Stimulated activated CD4-positive, alpha-beta T cell treated with anti-CD3 and anti-CD28 coated beads, Interleukin-2, amount 100 ng/mL, for 4 hours (primary cell): ENCODE data around the gene TBCE.

Experiments
- DNase-seq: peaks from one replicate; pipeline ENCODE4 v3.0.0-alpha.2; 2020; ENCODE audit warnings: low read depth

The TBCE gene

DNA sequence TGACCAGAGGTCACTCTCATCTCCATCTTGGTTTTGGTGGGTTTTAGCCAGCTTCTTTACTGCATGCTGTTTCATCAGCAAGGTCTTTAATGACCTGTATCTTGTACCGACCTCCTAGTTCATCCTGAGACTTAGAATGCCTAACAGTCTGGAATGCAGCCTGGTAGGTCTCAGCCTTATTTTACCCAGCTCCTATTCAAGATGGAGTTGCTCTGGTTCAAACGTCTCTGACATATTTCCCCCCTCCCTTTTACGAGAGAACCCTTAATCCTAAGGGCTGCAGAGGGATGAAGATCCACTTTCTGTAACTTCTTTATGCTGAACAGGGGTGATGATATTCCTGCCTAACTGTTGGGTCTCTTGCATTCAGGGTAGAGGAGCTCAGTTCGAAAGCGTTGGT, 43.2 kb downstream of the TBCE start:
- no peak for DNase-seq

DNA sequence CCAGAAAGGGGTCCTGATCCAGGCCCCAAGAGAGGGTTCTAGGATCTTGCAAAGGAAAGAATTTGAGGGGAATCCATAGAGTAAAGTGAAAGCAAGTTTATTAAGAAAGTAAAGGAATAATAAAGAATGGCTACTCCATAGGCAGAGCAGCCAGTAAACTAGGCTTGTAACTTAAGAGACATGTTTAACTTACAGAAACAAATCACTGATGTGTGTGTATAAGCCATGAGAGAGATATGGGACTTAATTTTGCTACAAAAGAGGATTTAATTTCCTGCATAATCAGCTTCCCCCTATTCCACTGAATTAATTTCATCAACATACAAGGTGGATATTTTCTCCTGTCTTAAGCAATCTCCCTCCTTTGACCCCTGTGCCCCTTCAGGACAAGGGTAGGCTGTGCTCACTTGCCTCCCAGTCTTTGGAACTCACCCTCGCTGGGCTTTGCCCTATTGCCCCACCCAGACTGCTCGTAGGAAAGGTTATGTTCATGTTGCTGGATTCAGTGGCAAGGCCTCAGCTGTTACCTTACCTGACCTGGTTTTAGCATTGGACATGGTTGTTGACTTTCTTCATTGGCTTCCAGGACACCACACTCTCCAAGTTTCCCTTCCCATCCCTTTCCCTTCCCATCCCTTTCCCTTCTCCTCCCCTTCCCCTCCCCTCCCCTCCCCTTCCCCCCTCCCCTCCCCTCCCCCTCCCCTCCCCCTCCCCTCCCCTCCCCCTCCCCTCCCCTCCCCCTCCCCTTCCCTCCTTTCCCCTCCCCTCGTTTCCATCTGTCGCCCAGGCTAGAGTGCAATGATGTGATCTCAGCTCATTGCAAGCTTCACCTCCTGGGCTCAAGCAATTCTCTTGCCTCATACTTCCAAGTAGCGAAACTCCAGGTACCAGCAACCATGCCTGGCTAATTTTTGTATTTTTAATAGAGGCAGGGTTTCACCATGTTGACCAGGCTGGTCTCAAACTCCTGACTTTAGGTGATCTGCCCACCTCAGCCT, 44.6 kb downstream of the TBCE start:
- no peak for DNase-seq

- peak; percentile 39 for DNase-seq
Observed at GRCh38 chr1:235415008-235415904, 48.0 kb downstream of the TBCE start.

DNA sequence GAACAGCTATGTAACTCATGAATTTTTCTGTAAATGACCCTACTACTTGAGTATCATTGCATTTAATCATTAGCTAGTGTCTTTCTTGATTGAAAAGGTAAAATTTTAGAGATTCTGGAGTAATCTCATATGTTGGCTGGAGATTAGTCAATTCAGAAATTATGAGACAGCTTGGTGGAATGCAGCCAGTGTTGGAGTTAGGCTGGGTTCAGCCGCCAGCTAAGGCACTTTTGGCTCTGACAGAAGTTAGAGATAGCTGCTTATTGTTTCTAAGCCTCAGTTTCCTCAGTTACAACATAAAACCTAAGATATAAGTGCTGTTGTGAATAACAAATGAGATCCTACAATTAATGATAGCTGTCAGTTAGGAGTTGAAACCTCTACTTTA, 49.4 kb downstream of the TBCE start:
- no peak for DNase-seq

GRCh38 chr1:235417086-235417697, 50.0 kb downstream of the TBCE start:
- peak; percentile 43 for DNase-seq

DNA sequence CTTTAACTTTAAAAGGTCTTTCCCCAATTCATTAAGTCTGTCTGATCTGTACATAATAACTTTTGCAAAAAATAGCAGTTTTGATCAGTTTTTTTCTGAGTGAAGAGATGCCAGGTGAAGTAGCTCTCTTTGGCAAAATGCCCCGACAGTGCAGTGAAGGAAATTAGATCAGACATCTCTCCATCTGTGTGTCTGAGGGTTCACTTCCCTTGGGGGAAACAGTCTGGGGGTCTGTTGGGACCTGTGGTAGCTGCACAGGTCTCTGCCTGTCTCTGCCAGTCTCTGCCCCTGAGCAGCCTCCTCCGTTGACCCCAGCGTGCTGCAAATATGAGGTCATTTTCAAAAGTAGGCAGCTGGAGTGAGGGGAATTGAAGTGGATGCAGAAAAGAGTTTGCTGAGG, 54.5 kb downstream of the TBCE start:
- DNase-seq = no peak

DNA sequence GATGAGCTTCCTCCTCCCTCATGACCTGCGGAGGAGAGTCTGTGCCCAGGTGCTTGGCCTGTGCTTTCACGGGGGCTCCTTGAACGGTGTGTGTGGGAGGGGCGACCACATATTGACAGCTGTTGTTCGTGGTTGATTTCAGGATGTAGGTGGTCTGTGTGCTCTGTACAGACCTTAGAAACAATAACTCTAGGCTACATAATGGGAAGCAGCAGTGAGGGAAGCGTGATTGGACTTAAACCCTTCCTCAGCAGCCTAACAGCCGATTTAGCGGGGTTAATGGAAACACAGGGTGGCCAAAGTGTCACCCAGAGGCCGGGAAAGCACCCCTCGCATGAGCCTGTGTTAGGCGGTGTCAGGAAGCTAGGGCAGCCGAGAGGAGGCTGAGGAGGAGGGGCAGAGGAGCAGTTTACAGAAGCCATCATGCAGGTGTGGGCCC, 56.0 kb downstream of the TBCE start:
- no peak for DNase-seq

DNA sequence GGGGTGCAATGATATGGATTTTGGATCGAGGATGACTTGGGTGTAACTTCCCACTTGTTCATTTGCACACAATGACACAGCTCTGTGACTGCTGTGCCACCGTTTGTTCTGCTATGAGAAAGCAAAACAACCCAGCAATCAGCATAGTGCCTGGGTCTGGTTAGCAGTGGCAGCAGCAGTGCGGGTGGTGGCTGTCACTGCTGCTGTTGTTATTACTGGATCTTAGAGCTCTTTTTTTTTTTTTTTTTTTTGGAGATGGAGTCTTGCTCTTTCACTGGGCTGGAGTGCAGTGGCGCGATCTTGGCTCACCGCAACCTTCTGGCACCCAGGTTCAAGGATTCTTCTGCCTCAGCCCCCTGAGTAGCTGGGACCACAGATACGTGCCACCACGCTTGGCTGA, 56.9 kb downstream of the TBCE start:
- DNase-seq = no peak

DNA sequence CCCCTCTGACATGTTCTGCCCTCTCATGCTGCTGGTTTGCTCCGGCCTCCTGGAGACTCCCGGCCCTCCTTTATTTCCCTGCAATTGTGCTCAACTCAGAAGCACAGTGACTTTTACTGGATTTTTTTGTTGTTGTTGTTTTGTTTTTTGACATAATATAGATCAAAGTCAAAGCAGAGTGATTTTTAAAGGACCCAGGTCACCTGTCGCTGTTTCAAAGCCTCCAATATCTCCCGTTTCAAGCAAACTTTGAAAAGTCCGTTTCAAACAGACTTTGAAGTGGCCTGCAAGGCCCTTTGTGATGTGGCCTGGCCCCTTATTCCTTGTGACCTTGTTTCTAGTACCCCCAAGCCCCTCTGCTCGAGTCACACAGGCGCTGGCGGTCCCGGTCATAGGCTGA, 58.1 kb downstream of the TBCE start:
- DNase-seq = no peak

DNA sequence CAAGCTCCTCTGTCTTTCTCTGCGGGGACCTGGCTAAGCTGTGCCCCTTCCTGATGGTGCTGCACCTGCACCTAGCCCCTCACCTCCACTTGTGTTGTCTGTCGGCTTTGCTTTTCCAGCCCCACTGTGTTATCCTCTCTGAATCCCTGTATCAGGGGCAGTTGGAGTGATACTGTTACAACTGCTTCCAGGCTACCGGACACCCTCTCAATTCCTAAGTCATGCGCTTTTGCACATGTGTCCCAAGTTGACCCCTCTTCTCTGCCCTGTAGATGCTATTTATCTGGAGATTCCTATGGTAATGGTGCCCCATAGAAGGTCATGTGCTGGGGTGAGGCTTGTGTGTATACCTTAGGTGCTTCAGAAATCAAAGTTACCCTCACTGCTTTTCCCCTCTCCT, 58.9 kb downstream of the TBCE start:
- DNase-seq = no peak

GRCh38 chr1:235426680-235427079, 59.5 kb downstream of the TBCE start:
- no peak for DNase-seq

- no peak for DNase-seq
Observed at GRCh38 chr1:235427447-235427846, 60.2 kb downstream of the TBCE start.

DNA sequence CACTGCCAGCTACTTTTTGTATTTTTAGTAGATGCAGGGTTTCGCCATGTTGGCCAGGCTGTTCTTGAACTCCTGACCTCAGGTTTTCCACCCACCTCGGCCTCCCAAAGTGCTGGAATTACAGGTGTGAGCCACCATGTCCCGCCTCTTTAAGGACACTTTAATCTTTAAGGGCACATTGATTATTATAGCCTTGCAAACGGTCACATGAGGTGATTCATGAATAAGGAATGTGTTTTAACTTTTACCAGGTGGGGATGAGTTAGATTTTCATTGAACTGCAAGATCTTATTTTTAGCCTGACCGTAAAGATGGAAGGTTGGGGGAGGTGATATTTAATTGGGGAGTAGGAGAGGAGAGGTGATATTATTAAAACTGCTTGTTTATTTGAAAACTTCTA, 61.9 kb downstream of the TBCE start:
- no peak for DNase-seq

DNA sequence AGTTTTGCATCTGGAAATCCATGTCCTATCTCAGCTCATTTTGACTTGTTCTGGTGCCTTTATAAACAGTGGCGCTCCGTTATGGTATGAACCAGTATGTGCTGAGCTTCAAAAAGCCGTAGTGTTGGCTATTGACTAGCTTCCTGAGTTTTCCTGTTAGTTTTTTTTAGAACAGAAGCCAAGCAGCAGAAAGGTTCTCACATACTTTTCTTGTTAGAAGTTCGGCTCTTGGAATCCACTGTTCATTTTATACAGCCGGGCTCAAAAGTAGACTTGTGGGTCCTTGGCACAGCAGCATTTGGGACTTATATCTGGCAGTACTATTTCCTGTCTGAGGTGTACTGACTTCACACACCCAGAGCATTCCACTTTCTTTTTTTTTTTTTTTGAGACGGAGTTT, 63.8 kb downstream of the TBCE start:
- DNase-seq = no peak

DNA sequence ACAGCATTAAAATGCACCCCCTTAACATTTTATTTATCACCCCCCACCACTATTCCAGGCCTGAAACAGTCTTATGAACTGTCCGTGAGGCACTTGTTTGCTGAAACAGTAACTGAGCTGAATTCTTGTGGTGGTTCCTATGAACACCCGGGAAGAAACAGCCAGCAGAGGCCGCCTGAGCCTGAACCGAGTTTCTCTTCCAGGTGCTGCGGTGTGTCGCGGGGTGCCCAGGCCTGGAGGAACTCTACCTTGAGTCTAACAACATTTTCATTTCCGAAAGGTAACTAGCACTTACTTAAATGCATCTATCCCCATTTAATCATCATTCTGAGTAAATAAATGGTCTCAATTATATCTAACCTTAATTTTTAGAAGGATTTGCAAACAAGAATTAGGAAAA, 66.8 kb downstream of the TBCE start:
- DNase-seq = no peak

DNA sequence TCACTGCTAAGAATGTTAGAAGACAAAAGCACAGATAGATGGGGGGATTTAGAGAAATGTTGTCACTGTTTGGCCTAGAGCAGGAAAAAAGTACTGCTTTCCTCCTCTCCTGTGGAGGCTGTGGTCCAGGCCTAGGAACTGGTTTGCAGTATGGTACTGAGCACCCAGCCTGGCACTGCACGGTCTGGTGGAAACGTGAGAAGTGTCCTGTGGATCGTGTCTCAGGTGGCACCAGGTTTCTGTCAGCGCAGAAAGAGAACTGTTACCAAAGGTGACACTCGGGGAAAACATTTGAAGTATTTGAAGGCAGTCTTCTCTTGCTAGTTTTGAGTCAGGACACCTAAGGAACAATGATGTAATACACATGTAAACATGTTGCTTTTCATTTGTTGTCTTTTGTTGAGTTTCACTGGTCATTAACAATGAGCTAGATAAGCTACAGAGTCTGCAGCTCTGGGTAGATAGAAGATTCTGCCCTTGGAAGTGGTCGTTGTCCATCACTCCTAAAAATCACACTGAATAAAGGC, 74.0 kb downstream of the TBCE start:
- DNase-seq = no peak

- no peak for DNase-seq
Observed at GRCh38 chr1:235442788-235443429, 75.7 kb downstream of the TBCE start.

- no peak for DNase-seq
Observed at GRCh38 chr1:235448616-235449015, 81.4 kb downstream of the TBCE start.

GRCh38 chr1:235450433-235450832, 83.2 kb downstream of the TBCE start:
- DNase-seq = no peak

DNA sequence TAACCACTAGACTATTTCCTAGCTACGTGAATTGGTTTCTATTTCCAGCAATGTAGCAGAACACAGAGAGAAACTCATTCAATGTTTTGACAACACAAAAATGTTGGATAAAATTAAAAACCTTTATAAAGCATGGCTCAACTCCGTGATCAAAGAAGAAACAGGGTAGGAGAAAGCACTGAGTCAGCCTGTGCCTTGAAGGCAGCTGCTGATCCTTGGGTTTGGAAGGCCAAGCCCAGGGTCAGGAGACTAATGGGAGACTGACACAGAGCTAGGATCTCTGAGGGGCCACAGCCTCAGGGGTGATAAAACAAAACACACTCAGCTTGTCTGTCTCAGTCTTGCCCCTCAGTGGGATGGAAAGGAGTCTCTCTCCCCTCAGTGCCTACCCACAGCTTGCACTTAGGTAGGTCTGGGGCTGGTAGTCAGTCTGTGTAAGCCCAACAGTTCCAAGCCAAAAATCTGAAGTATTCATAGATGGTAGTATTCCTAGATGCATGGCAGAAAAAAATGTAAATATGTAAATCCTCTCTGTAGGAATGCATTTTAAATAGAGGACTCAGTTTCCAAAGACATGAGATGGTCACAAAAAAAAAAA, 83.8 kb downstream of the TBCE start:
- DNase-seq = no peak

GRCh38 chr1:235454021-235454420, 86.8 kb downstream of the TBCE start:
- DNase-seq = no peak
